ENCODE data around the gene ARHGAP42.

The ARHGAP42 gene

GRCh38 chr11:100689141-100689540, 2.1 kb downstream of the ARHGAP42 start:
- H3K4me3 ChIP-seq (ENCODE audit: low read length): no peak overlapping the region
- TF ChIP-seq CTCF (conservative IDR thresholded peaks at IDR 0.05; ENCODE audit: low read depth, low read length): no peak
- no peak for DNase-seq (ENCODE audit: low read depth)

GRCh38 chr11:100691896-100692653, 5.0 kb downstream of the ARHGAP42 start:
- DNase-seq (ENCODE audit: low read depth): no peak
- H3K4me3 ChIP-seq (ENCODE audit: low read length): no peak overlapping the region
- TF ChIP-seq CTCF (conservative IDR thresholded peaks at IDR 0.05; ENCODE audit: low read depth, low read length): no peak

GRCh38 chr11:100695911-100696310, 8.8 kb downstream of the ARHGAP42 start:
- no peak for DNase-seq (ENCODE audit: low read depth)
- no peak for TF ChIP-seq CTCF (conservative IDR thresholded peaks at IDR 0.05; ENCODE audit: low read depth, low read length)
- H3K4me3 ChIP-seq (ENCODE audit: low read length): no peak overlapping the region

- no peak for TF ChIP-seq CTCF (conservative IDR thresholded peaks at IDR 0.05; ENCODE audit: low read depth, low read length)
- DNase-seq (ENCODE audit: low read depth): no peak
- no peak overlapping the region for H3K4me3 ChIP-seq (ENCODE audit: low read length)
These were observed 16.1 kb downstream of the ARHGAP42 start for GRCh38 chr11:100703139-100703538.

- no peak overlapping the region for H3K4me3 ChIP-seq (ENCODE audit: low read length)
- no peak for TF ChIP-seq CTCF (conservative IDR thresholded peaks at IDR 0.05; ENCODE audit: low read depth, low read length)
- no peak for DNase-seq (ENCODE audit: low read depth)
These were observed 16.9 kb downstream of the ARHGAP42 start for GRCh38 chr11:100703801-100704575.

- TF ChIP-seq CTCF (conservative IDR thresholded peaks at IDR 0.05; ENCODE audit: low read depth, low read length): no peak
- no peak overlapping the region for H3K4me3 ChIP-seq (ENCODE audit: low read length)
These were observed 18.4 kb downstream of the ARHGAP42 start for GRCh38 chr11:100705447-100705846.

GRCh38 chr11:100706179-100706578, 19.1 kb downstream of the ARHGAP42 start:
- DNase-seq (ENCODE audit: low read depth): no peak
- TF ChIP-seq CTCF (conservative IDR thresholded peaks at IDR 0.05; ENCODE audit: low read depth, low read length): no peak
- no peak overlapping the region for H3K4me3 ChIP-seq (ENCODE audit: low read length)

More at GRCh38 chr11:100705447-100705846, 18.4 kb downstream of the ARHGAP42 start:
- DNase-seq (ENCODE audit: low read depth): no peak

Measured in retinal pigment epithelial cell (primary cell).